NCI-H1694 treated with DMSO at 0.1 percent for 48 hours (cell line): ENCODE results near the gene C10orf90.

Source experiments
- DNase-seq: peaks from one replicate; lab custom pipeline; 2025; lab: John Stamatoyannopoulos, UW

C10orf90 gene

GRCh38 chr10:126674741-126675515, 4.4 kb upstream of the C10orf90 start:
- DNase-seq: no peak

- DNase-seq: no peak
Measured at GRCh38 chr10:126673565-126673964, 3.1 kb upstream of the C10orf90 start.

- no peak for DNase-seq
Measured at GRCh38 chr10:126671402-126671975, 996 bp upstream of the C10orf90 start.

- no peak for DNase-seq
Measured at GRCh38 chr10:126670895-126671261, 385 bp upstream of the C10orf90 start.

- DNase-seq: no peak
Measured at GRCh38 chr10:126669168-126669567, 1.3 kb downstream of the C10orf90 start.

- no peak for DNase-seq
Measured at GRCh38 chr10:126668505-126668904, 2.0 kb downstream of the C10orf90 start.

- no peak for DNase-seq
Measured at GRCh38 chr10:126667568-126667967, 2.9 kb downstream of the C10orf90 start.

GRCh38 chr10:126665207-126665606, 5.3 kb downstream of the C10orf90 start:
- DNase-seq: no peak

- DNase-seq: no peak
Measured at GRCh38 chr10:126663880-126664279, 6.6 kb downstream of the C10orf90 start.

- no peak for DNase-seq
Measured at GRCh38 chr10:126663328-126663727, 7.2 kb downstream of the C10orf90 start.

GRCh38 chr10:126661841-126662515, 8.5 kb downstream of the C10orf90 start:
- no peak for DNase-seq

GRCh38 chr10:126661356-126661755, 9.1 kb downstream of the C10orf90 start:
- DNase-seq: no peak

- no peak for DNase-seq
Measured at GRCh38 chr10:126659750-126660149, 10.7 kb downstream of the C10orf90 start.

- DNase-seq: no peak
Measured at GRCh38 chr10:126658928-126659327, 11.6 kb downstream of the C10orf90 start.

- no peak for DNase-seq
Measured at GRCh38 chr10:126654579-126654978, 15.9 kb downstream of the C10orf90 start.

- DNase-seq: no peak
Measured at GRCh38 chr10:126651467-126651866, 19.0 kb downstream of the C10orf90 start.

GRCh38 chr10:126650161-126650560, 20.3 kb downstream of the C10orf90 start:
- no peak for DNase-seq

GRCh38 chr10:126647116-126647515, 23.4 kb downstream of the C10orf90 start:
- no peak for DNase-seq

- DNase-seq: no peak
Measured at GRCh38 chr10:126646110-126646509, 24.4 kb downstream of the C10orf90 start.

GRCh38 chr10:126640401-126640800, 30.1 kb downstream of the C10orf90 start:
- DNase-seq: no peak

GRCh38 chr10:126639084-126639483, 31.4 kb downstream of the C10orf90 start:
- DNase-seq: no peak

- no peak for DNase-seq
Measured at GRCh38 chr10:126638542-126638941, 32.0 kb downstream of the C10orf90 start.

GRCh38 chr10:126637501-126637900, 33.0 kb downstream of the C10orf90 start:
- DNase-seq: no peak
